CD4-positive, alpha-beta T cell treated with Interleukin-1 beta for 1 hour (primary cell): Measurements from ENCODE around the gene CST7.
"Not testable (repeated sequence)": the region's sequence is repeated elsewhere in the genome, so short reads cannot be mapped to it uniquely, and the experiment has no call there.

Source experiments
- DNase-seq, 2 donors: peaks; one replicate each; pipeline ENCODE4 v3.0.0-alpha.2; 2020 to 2022

The CST7 gene

DNA sequence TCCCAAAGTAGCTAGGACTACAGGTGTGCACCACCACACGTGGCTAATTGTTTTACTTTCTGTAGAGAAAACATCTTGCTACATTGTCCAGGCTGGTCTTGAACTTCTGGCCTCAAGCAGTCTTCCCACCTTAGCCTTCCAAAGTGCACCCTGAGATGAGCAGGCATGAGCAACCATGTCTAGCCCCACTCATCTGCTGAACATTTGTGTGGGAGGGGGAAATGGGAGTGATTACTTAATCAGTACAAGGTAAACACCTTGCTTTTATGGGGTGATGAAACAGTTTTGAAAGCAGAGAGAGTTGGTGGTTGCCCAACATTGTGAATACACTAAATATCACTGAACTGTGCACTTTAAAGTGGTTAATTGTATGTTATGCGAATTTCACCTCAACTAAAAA is 38.2 kb downstream of the CST7 start:
- no peak for DNase-seq

DNA sequence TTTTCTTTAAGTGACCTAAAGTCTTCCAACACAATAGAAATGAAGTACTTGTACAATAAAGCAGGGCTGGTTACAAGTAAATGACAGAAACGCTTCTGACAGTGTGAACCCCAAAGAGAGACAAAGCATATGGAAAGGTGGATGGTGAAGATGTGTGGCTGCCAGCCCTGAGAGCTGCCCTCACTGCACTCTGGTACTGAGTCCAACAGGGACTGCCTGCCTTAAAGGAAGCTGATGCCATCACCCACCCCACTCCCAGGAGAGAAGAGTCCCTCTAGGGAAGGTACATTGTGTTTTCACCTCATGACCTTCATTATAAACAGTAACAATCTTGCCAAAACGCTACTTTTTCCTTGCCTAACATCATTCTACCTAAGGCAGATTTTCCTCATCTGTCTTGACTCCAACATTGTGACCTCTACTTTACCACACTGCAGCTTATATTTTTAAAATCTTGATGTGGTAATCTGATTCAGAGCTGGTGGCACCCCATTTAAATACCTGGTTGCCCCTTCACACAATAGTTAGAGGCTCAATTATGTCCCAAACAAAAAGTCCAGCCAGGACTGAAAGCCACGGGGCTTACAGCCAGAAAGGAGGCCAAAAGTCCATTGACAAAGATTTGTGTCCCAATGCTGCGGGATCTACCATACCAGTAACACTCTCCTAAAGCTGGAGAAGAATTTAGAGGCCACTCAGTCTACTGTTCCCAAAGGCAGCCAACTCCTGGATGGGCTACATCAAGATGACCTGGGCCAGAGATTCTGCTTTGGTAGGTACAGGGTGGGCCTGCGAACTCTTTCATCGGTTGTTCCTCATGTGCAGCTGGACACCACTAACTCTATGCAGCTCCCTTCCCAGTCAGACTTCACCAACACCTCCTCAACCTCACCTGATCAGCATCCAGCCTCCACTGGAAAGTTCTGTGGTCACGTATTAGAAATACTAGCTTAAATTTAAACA is 39.1 kb downstream of the CST7 start:
- DNase-seq: no peak

DNA sequence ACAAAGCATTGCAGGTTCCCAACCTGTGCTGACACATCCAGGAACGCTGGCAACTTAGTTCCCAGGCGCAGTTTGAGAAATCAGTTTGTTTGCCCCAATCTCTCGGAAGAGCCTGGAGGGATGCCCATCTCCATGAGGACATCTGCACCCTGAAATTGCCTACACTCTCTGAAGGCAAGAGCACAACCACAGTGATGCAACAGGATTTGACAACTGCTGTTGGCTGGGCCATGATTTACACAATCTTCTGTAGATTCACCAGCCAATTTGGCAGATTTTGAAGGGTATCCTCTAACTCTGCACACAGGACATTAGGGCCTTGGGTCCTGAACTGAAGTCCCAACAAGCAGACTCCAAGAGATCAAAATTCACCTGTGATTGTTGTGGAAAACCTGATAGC is 40.1 kb downstream of the CST7 start:
- DNase-seq: no peak

DNA sequence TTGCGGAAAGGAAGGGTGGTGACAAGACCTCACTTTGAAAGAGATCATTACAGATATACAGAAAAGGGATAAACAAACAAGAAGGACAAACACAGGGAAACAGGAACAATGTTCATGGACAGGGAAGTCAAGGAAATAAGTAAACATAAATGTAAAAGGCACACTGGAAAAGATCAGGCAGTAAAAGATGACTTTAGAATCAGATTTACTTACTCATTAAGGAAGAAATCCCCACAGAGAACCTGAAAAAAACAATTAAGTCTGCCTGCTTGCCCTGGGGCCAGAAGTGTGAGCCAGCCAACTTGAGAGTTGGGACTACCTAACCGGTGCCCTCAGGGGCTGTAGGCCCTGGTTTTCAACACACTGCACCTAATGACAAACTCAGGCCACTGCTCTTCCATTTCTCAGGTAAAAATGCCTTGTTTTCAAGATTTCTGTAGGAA is 41.8 kb downstream of the CST7 start:
- DNase-seq: no peak

DNA sequence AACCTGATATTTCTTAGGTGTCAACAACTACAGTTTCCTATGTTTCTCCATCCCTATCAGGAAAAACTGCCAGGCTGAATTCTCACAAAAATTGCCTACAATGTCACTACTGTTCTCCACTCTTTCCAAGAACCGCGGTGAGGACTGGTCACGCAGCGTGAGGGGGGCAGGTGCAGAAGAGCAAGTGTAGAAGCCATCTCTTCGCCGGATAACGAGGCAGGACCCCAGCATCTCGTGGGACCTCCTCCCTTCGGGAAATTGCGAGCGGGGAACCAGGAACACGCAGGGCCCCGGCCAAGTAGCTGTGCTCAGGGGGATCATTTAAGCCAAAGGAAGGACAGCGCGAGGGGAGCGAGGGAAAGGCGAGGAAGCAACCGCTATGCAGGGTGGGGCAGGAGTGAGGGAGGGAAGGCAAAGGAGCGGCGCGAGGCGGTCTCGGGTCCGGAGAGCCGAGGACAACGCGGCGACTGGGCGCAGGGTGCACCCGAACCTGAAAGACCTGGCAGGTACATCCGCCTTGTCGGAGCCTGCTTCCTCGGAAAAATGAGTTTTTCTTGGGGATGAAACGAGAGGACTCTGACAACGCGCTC is 42.9 kb downstream of the CST7 start:
- no peak for DNase-seq

DNA sequence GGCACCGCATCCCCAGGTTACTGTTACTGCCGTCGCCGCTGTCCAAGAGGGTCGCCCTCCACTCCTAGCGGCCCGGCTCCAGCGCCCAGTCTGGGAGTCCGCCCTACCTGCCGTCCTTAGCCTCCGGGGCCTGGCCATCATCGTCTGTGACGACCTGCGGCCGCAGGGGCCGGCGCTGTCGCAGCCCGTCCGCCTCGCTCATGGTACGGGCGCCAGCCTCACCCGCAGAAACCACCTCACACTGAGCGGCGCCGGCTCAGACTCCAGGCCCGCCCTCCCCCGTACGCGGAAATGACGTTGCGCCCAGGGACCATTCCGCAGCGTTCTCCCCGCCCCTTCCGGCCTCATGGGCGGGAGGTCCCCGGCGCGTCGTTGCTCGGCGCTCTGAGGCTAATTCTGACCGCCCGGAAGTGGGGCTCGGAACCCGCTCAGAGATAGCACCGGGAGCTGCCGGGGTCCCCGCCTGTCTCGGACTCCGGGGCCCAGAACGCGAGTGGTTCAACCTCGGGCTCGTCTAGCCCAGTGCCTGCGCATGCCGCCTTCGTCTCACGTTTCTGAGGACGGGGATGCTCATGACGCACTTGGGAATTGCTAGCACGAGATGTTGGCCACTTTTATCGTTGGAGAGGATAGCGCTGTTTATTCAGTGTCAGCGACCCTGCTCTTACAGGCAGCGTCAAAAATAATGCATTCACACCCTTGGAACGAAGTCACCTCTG is 43.6 kb downstream of the CST7 start, which contains the start of gene APMAP:
APMAP (minus strand) TSS at position 265 of the 719 bp plus-strand sequence; CDS start at position 202, 63 bp downstream.
- DNase-seq: peak; percentile 95

DNA sequence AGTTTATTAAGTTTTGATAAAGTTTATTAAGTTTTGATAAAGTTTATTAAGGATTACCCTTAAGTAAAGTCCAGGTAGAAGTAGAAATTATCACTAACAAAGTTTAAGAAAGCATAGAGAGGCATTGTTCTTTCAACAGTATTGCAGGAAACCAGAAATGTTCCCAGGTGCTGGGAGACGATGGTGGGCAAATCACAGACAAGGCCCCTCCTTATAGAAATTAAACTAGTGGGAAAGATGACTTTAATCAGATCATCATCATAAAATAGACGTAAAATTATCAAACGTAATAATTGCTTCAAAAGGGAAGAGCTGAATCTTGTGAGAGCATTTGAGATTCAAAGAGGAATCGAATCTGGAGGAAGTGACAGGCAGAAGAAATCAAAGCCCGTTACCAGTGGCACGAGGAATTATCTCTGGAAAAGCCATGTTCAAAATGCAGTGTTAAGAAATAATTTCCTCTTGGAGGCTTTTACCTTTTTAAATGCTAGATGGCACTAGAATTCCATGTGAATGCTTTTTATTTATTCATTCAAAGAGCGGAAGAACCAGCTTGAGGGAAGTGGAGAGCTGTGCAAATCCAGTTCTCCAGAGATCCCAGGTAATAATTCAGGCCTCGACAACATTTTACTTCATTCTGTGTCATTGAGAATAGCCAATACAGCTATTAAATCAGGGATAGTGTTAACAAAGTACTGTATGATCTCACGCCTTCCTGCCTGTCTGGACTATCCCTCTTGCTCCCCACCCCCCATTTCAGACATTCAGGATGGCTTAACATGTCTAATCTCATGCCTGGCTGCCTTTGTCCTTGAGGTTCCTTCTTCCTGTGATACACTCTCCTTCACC is 44.5 kb downstream of the CST7 start:
- DNase-seq: no peak

DNA sequence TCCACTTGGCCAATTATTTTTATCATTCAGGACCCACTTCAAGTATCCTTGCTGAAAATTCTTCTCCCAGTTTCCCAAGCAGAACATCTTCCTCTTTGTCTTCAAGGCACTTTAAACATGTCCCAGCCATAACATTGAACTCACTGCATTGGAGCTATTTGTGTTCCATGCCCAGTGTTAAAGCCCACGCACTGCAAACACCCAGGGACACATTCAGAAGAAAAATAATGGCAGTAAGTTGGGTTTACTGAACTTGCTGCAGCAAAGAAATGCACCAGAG is 45.1 kb downstream of the CST7 start:
- no peak for DNase-seq

DNA sequence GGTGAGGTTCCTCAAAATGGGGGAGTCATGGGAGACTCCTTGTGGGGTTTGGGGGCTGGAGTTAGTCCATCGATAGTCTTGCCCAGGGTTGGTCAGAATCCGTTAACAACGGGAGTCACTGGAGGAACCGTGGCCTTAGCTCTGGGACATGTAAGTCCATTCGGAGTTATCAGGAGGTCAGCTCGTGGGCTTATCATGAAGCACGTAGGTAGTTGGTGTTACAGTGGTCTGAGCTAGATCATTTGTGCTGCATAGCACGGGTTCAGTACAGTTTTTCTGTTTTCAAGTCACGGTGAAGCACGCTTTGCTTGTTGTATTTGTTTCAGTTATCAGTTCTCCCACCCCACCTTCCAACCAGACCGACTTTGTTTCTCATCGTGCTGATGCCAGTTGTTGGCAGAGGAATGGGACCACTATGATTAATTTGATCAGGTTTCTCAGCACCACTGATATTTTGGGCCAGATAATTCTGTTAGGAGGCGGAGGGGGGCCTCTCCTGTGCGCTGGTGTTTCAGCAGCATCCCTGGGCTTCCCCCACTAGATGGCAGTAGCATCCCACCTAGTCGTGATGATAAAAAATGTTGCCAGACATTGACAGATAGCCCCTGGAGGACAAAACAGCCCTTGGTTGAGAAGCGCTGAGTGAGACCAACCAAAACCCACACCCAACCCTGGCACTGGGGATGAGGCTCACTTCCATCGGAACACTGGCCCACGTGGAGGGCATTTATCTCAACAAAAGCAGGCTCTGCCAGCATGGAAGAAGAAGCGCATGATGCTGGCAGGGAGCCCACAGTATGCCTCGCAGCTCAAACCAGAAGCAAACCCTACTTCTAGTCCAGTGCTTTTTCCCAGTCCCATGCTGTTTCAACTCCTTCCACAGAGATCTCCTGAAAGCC is 45.6 kb downstream of the CST7 start:
- DNase-seq: peak; percentile 83 to 89

DNA sequence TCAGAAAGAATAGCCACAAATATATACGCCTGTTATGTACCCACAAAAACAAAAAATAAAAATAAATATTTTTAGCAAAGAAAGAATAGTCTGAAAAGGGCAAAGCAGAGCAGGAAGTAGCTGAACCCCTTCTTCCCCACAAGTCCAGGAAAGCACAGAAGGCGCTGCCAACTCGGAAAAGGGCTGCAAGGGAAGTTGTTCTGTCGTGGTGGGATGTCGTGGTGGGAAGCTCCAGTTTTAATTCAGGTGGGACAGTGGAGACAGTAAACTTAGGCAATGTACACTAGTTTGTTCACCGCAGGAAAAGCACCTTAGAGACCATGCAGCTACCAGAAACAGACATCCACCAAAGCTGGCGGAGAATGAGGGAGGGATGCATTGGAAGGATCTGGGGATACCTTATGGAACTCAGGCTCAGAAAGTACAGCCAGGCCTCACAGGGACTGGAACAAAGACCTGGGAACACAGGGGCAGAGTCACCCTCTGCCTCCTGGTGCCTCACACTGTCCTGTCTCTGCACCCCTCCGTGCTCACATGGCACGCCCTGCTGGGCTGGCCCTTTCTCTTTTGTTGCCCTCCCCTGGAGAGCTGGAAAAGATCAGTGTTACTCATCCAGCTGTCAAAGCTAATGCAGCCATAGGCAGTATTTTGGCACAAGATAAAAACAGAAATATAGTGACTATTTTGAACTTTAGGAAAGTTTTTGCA is 46.8 kb downstream of the CST7 start:
- DNase-seq: no peak

DNA sequence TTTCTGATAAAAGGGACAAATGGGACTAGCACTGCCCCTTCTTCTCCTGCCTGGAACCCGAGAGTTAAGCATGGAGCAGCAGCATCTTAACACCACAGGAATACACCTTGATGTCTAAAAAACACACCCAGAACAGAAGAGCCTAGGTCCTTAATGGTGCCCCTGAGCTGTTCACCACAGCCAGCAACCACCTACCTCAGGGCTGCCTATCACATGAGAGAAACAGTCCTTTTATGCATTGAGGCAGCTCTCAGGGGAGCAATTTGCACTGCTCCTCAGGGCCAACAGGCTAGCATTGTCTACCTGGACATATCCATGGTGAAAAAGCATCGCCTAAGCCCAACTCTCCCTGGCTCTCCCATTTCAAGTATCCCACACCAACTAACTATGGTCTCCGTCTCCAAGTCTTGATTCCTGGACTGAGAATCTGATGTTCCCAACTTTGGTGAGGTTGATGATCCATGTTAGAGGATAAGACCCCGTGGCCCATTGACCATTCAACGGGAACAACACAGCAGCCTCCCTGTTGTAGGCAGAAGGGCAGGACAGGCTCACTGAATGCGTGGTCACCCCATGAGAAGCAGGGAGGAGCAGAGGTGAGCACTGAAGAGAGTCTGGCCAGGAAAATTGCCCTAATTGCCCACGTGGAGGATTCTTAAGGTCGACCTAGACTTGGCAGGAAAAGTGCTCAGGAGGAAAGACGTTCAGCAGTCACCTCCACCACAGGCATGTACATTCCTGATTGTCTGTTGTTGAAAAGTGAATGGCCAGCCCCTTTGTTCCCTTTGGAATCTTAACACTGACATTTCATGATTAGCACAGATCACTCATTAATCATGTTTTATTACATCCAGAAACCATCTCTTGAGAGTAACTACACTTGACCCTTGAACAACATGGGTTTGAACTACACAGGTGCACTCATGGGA is 47.6 kb downstream of the CST7 start:
- DNase-seq: no peak

DNA sequence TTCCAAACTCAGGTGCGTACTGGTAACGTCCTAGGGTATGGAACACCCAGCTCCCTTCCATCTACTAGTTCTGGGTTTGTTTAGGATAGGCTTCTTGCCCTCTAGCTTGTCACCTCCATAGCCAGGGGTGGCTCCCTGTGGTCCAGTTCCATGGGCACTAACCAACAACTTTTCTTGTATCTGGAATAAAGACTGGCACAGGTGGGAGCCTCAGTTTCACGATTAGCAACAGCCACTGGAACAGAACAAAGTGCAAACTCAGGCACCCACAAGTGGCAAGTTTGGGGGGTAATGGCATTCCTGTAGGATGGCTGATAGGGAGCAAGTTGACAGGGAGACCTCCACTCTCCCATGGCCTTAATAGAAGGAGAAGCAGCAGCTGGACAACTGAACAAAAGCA is 49.1 kb downstream of the CST7 start:
- DNase-seq: no peak

DNA sequence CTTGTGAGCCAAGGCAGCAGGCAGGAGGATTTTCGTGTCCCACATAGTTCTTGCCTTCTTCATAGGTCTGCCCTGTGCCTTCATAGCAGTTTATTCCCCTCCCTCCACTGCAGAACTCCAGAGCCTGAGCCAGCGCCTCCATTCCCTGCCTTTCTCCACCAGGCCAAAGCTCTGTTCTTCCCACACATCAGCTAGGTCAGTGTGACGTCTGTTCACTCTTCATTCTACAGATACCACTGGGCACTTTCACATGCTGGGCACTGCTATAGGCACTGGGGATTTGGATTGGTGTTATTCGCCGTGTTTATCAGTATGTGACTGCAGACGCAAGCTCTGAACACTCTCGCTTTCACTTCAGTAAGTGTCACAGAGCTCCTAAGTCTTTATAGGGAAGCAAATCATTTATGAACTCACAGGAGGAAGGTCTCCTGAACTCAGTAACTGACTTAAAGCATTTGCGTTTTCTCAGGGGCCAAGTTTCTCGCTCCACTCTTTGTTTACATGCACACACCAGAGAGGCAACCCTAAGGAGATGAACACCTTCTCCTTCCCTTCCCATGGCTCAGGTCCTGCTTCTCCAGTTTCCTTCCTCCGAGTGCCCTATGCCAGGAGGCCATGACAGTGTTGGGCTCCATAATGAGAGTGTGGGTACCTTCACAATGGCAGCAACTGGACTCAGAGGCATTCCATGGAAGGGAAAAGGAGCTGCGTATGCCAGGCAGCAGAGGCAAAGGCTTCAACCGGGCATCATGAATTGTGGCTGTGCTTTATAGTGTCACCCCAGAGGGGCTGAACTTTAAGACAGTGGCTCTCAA is 49.8 kb downstream of the CST7 start:
- no peak for DNase-seq

DNA sequence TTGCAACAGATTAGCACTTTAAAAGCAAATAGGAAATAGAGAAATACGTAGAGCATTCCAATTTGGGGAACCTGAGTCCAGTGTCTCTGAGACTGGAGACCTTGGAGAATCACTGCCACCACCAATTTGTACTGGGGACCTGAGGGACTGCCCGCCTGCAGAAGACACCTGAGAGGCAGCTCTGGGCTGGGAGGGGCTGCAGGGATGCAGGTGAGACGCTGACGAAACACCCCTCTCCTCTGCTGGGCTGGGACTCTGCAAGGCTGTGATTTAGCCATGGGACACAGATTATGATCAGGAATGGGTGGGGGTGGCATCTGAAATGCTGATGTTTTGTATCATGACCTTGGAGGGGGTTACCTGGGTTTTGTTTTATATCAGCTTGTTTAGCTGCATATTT is 50.5 kb downstream of the CST7 start:
- no peak for DNase-seq

DNA sequence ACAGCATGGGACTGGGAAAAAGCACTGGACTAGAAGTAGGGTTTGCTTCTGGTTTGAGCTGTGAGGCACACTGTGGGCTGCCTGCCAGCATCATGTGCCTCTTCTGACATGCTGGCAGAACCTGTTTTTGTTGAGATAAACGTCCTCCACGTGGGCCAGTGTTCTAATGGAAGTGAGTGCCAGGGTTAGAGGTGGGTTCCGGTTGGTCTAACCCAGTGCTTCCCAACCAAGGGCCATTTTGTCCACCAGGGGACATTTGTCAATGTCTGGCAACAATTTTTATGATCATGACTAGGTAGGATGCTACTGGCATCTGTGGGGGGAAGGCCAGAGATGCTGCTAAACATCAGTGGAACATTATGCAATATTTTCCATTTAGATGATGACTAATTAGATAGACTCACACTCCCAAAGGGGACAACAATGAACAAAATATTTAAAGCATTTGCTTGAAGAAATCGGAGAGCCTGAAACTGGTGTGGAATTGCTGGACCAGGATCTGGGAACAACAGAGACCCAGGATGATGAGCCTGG is 51.3 kb downstream of the CST7 start:
- no peak for DNase-seq

DNA sequence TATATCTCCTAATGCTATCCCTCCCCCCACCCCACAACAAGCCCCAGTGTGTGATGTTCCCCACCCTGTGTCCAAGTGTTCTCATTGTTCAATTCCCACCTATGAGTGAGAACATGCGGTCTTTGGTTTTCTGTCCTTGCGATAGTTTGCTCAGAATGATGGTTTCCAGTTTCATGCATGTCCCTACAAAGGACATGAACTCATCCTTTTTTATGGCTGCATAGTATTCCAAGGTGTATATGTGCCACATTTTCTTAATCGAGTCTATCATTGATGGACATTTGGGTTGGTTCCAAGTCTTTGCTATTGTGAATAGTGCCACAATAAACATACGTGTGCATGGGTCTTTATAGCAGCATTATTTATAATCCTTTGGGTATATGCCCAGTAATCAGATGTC is 52.3 kb downstream of the CST7 start:
- DNase-seq: not testable (repeated sequence)

DNA sequence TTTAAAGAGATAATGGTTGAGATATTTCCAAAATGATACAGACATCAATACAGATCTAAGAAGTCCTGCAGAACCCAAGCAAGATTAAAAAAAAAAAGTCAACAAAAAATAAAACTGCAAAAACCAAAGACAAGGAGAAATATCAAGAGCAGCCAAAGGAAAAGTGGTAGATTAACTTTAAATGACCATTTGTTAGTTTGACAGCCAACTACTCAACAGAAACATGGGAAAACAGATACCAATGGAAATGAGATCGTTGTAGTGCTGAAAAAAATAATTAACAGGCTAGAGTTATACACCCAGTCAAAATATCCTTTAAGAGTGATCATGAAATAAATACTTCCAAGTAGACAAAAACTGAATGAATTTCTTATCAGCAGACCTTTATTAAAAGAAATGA is 53.9 kb downstream of the CST7 start:
- DNase-seq: no peak

DNA sequence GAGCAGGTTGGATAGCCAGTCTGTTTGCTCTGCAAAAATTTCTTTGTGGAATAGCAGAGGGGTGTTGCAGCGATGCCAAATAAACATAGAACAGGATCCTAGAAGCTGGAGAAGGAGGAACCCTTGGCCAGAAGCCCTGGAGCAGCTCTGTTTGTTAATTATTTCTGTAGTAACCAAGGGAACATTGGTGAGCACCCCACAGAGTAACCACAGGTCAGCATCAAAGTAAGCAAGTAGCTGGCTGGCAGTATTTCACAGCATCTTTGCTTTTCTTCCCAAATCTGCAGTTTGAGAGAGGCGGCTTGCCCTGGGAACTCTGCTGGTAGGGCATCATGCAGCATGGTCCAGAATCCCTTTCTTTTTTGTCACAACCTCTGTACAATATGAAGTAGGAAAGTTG is 56.2 kb downstream of the CST7 start:
- DNase-seq: no peak

DNA sequence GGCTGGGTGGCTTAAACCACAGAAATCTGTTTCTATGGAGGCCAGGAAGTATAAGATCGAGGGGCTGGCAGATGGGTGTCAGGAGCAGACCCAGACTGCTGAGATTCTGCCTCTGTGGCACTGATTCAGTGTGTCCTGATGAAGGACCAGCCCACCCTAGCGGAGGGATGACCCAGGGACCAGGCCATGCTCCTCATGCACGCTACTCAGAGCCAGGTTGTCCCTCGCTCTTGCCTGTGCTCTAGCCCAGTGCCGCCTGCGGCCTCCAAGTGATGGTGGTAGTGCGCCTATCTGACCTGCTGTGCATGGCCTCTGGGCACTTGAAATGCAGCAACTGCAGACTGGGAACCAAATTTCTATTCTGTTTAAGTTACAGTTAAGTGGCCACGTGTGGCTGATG is 56.6 kb downstream of the CST7 start:
- DNase-seq: no peak
